ENCODE results near the gene RHOT2.
A peak's percentile ranks its signal among the peaks of the same experiment; 100 is the strongest.

RHOT2 gene

DNA sequence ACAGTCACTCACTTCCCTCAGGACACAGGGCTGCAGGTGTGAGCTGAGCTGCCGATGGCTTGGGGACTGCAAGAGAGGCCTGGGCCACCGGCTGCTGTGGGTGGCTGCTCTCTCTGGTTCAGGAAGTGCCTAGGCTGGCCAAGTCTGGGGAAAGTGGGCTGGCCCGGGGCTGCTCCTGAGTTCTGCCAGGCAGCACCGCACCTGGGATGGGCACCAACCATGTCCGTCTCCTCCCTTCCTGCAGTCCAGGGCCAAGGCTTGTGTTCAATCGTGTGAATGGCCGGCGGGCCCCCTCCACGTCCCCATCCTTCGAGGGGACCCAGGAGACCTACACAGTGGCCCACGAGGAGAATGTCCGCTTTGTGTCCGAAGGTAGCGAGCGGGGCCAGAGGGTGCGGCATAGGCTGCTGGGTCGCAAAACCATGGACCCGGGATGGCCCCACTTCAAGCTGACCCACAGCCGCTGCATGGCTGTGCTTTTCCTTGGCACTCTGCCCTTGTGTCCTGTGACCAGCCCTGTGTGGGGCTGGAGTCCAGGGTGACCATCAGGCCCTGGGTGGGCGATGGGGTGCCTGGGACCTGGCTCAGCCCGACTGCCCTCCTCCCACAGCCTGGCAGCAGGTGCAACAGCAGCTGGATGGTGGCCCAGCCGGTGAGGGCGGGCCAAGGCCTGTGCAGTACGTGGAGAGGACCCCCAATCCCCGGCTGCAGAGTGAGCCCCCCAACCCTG lies 20.6 kb upstream of the RHOT2 start:
- DNase-seq (ENCODE audit: low read depth), result no peak

- no peak for DNase-seq (ENCODE audit: low read depth)
Measured at GRCh38 chr16:648071-648780, 19.7 kb upstream of the RHOT2 start.

DNA sequence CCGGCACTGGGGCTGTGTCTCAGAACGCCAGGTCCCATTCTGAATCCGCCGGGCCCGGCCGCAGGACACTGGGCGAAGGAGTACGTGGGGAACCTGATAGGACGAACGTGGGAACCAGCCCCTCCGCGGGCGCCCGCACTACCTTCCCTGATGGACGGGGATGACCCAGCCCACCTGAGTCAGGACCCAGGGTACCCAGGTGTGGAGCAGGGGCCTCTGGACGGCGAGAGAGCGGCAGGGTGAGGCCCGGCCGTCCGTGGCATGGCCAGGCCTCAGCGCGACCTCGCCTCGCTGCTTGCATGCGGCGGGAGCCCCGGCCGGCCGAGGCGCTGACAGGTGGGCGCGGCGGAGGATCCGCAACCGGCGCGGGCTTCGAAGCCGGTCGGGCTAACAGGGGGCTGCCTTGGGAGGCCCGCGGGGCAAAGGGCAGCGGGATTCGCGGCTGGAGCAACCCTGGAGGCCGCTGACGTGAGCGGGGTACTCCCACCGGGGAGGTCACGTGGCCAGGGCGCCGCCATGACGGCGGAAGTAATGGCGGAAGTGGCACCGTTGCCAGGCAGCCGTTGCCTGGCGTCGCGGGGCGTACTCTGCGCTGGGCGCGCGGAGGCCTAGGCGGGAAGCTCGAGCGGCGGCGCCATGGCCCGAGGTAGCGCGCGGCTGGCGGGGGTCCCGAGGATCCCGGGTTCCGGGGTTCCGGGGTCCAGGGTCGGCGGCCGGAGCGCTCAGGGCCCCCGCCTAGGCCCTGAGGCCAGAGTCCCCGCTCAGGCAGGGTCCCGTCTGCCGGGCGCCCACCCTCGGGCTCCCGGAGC lies 18.9 kb upstream of the RHOT2 start, which contains the start of gene WDR90:
Gene WDR90 (plus strand): TSS at position 585 of the 809 bp plus-strand sequence. CDS start 52 bp downstream, at position 637.
- DNase-seq (ENCODE audit: low read depth), result peak; percentile 90

DNA sequence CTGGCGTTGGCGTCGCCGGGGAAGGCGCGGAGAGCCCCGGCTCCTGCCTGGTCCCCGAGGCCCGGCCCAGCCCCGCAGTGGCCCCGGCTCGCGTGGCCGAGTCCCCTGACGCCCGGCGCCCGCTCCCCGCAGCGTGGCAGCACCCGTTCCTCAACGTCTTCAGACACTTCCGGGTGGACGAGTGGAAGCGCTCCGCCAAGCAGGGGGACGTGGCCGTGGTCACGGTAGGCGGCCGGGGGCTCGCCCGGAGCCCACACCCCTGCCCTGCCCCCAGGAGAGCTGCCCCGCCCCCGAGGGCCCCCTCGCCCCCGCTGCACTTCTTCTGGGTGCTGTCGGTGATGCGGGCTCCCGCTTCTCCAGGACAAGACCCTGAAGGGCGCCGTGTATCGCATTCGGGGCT lies 18.3 kb upstream of the RHOT2 start:
- DNase-seq (ENCODE audit: low read depth), result no peak

DNA sequence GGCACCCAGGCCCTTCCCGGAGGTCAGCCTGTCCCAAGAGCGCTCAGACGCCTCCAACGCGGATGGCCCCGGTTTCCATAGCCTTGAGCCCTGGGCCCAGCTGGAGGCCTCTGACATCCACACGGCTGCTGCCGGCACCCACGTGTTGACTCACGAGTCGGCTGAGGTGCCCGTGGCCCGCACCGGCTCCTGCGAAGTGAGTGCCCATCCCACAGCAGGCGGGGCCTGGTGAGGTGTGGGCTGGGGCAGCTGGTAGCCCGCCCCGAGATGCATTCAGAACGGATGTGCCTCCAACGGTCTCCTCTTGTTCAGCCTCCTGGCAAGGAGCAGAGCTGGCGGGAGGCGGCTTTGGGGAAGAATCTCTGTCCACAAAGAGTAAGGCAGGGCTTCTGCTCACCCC lies 16.1 kb upstream of the RHOT2 start:
- DNase-seq (ENCODE audit: low read depth), result no peak

GRCh38 chr16:652454-653305 lies 15.3 kb upstream of the RHOT2 start:
- no peak for DNase-seq (ENCODE audit: low read depth)

DNA sequence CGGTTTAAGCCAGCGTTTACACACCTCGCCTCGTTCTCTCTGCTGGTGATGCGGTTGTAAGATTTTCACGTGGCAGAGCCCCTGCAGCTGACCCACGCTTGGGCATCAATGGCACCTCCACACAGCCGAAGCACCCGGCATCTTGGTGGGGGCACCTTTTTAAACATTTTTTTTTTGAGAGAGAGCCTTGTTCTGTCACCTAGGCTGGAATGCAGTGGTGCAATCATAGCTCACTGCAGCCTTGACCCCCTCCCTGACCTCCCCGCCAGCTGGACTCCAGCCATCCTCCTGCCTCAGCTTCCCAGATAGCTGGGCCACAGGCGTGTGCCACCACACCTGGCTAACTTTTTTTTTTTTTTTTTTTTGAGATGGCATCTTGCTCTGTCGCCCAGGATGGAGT lies 13.9 kb upstream of the RHOT2 start:
- no peak for DNase-seq (ENCODE audit: low read depth)

GRCh38 chr16:657487-657886 lies 10.4 kb upstream of the RHOT2 start:
- DNase-seq (ENCODE audit: low read depth), result no peak

- DNase-seq (ENCODE audit: low read depth), result no peak
Measured at GRCh38 chr16:658679-659571, 9.0 kb upstream of the RHOT2 start.

DNA sequence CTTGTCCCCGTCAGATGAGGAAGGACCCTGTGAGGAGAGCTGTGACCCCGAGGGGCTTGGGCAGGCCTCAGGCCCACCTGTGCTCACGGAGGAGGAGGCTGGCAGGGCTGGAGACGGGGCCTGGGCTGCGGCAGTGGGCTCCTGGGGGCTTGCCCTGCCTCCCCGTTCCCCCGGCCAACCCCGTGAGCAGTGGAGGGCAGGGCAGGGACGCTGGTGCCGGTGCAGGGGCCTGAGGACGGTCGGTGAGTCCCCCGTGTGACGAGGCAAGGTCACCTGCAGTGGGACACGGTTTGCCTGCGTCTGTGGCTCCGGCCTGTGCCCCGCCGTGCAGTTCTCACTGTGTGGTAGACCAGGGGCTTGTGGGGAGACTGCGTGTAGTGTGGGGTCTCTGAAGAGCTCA lies 8.3 kb upstream of the RHOT2 start:
- no peak for DNase-seq (ENCODE audit: low read depth)

GRCh38 chr16:660132-660458 lies 7.8 kb upstream of the RHOT2 start:
- no peak for DNase-seq (ENCODE audit: low read depth)

- peak; percentile 61 for DNase-seq (ENCODE audit: low read depth)
Measured at GRCh38 chr16:660459-661183, 7.3 kb upstream of the RHOT2 start.

GRCh38 chr16:661184-661821 lies 6.6 kb upstream of the RHOT2 start:
- no peak for DNase-seq (ENCODE audit: low read depth)

DNA sequence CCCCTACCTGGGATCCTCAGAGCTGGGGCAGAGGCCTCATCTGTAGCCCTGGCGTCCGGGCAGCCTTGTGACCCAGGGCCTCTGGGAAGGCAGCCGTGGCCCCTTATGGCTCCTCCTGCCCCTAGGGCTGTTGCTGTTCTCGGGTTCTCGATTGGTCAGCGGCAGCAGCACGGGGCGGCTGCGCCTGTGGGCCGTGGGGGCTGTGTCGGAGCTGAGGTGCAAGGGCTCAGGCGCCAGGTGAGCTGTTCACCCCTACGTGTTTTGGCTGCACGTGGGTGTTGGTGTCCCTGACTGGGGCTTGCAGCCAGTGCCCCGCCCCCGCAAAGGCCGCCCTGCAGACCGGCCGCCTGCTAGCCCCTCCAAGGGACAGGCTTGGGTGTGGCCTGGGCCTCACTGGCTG lies 5.8 kb upstream of the RHOT2 start:
- no peak for DNase-seq (ENCODE audit: low read depth)

DNA sequence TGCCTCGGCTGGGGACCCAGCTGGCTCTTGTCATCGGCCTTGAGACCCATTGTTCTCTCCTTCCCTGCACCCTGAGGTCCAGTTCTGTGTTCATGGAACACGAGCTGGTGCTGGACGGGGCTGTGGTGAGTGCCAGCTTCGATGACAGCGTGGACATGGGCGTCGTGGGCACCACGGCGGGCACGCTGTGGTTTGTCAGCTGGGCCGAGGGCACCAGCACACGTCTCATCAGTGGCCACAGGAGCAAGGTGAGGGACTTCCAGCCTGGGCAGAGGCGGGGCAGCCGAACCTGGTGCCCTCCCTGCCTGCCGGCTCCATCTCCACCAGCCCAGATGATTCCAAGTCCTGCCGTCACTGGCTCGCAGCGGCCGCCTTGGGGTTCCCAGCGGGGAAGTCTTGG lies 5.3 kb upstream of the RHOT2 start:
- no peak for DNase-seq (ENCODE audit: low read depth)

- DNase-seq (ENCODE audit: low read depth), result no peak
Measured at GRCh38 chr16:666572-666971, 1.4 kb upstream of the RHOT2 start.

DNA sequence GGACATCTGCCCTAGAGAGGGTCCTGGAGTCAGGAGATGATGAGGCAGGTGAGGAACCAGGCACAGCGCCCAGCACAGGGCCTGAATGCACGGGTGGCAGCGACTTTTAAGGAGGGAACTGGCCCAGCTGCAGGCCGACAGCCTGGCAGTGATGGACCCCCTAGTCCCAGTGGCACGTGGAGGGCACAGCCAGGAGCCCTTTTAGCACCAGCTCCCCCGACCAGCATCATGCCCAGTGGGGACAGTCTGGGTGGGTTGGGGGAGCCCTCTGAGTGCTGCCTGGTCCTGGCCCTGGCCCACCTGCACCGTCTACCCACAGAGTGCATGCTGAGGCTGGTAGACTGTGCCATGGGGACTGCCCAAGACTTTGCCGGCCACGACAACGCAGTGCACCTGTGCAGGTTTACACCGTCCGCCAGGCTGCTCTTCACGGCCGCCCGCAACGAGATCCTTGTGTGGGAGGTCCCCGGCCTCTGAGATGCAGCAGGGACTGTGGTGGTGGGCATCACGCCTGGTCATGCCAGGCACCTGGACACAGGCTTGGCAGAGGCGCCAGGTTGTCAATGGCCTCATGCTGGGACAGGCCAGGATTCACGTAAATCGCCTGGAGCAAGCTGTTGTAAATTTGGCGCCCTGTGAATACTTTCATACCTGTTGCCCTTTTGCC lies 686 bp upstream of the RHOT2 start:
- no peak for DNase-seq (ENCODE audit: low read depth)

GRCh38 chr16:668519-669171 lies 713 bp downstream of the RHOT2 start:
- no peak for DNase-seq (ENCODE audit: low read depth)

DNA sequence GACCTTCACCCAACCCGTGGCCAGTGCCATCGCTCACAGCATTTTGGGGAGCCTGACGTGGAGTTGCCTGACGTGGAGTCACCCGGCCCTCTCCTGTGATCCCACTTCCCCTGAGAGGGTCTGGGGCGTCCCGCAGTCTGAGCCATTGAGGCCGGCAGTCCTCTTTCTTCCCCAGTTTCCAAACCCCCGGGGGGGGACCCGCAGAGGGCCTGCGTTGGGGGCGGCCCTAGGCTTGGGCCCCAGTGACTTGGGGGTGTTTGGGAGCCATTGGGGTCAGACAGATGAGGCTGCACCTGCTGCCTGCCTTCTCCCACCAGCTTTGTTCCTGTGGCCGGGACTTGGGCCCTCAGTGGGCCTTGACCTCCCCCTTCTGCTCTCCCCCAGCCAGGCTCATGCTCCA lies 1.7 kb downstream of the RHOT2 start:
- DNase-seq (ENCODE audit: low read depth), result no peak
